ENCODE data around the gene COX6B2. TPM values are rescaled to one million over a fixed set of nuclear protein-coding genes. Genes with fewer than 3 reads are reported as not detected.

The COX6B2 gene
- total RNA-seq, 1 experiment from 2014 or later, result 0.80 TPM

GRCh38 chr19:55310498-55310897 is 44.0 kb downstream of the COX6B2 start:
- H3K4me2 ChIP-seq (ENCODE audit: low read length), result no peak overlapping the region
- no peak overlapping the region for H2AFZ ChIP-seq (ENCODE audit: low read length)
- no peaks in the 10 kb centered on the region for H3K79me2 ChIP-seq (ENCODE audit: low read length)
- intact Hi-C loops (cut with micrococcal nuclease), result no loop called here
- no peaks in the 10 kb centered on the region for H3K36me3 ChIP-seq (ENCODE audit: low read depth, low read length)
- H3K9me2 ChIP-seq (replicated peaks; ENCODE audit: low read length), result no peaks in the 10 kb centered on the region
- DNase-seq (no peak), ATAC-seq (no peak)
- no peaks in the 10 kb centered on the region for H4K20me1 ChIP-seq (ENCODE audit: low read length)
- no peaks in the 10 kb centered on the region for H3K27me3 ChIP-seq (ENCODE audit: low read length)
- ChIA-PET POLR2A (ENCODE audit: unreplicated experiment) (no interaction called here), CTCF (no interaction called here)
- H3F3A ChIP-seq (ENCODE audit: low read length, unreplicated experiment), result no peaks in the 10 kb centered on the region
- H3K27ac ChIP-seq (ENCODE audit: low read length), result no peak overlapping the region
- H3K4me3 ChIP-seq (ENCODE audit: low read length), result no peak overlapping the region
- no peaks in the 10 kb centered on the region for H3K9me3 ChIP-seq (ENCODE audit: low read length)
- BruUV-seq (replicated peaks), result no TSS peak
- H3K4me1 ChIP-seq (ENCODE audit: insufficient read depth, low read length), result no peaks in the 10 kb centered on the region
- no peak for TF ChIP-seq EZH2phosphoT487 (IDR thresholded peaks at IDR 0.05; ENCODE audit: borderline replicate concordance, low read length)
- TF ChIP-seq, protein P1, sequence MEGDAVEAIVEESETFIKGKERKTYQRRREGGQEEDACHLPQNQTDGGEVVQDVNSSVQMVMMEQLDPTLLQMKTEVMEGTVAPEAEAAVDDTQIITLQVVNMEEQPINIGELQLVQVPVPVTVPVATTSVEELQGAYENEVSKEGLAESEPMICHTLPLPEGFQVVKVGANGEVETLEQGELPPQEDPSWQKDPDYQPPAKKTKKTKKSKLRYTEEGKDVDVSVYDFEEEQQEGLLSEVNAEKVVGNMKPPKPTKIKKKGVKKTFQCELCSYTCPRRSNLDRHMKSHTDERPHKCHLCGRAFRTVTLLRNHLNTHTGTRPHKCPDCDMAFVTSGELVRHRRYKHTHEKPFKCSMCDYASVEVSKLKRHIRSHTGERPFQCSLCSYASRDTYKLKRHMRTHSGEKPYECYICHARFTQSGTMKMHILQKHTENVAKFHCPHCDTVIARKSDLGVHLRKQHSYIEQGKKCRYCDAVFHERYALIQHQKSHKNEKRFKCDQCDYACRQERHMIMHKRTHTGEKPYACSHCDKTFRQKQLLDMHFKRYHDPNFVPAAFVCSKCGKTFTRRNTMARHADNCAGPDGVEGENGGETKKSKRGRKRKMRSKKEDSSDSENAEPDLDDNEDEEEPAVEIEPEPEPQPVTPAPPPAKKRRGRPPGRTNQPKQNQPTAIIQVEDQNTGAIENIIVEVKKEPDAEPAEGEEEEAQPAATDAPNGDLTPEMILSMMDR (conservative IDR thresholded peaks at IDR 0.05; ENCODE audit: low read depth, low read length), result no peak
- no peak for TF ChIP-seq EZH2 (IDR thresholded peaks at IDR 0.05; ENCODE audit: low read length, unreplicated experiment)
- H3K9ac ChIP-seq (ENCODE audit: low read length), result no peak overlapping the region

GRCh38 chr19:55309448-55309847 is 45.1 kb downstream of the COX6B2 start:
- no TSS peak for BruUV-seq (replicated peaks)
- TF ChIP-seq, protein P1 (conservative IDR thresholded peaks at IDR 0.05; ENCODE audit: low read depth, low read length), result no peak
- no peak for TF ChIP-seq EZH2 (IDR thresholded peaks at IDR 0.05; ENCODE audit: low read length, unreplicated experiment)
- intact Hi-C loops (cut with micrococcal nuclease), result no loop called here

DNA sequence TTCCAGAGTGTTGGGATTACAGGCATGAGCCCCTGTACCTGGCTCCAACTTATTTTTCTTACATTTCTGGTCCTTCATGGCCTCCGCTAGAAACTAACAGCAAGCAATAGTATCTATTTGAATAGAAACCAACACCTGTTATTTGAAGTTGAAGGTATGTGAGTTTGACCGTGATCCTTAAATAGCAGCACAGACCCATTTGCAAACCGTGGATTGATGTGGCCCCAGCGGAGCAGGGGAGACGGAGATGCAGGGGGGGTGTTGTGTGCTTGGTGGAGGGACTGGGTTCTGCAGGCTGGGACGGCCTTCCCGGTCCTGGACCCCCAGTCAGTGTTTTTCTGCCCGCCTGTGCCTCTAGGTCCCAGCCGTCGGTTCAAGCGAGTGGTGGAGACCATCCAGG is 46.2 kb downstream of the COX6B2 start:
- no peaks in the 10 kb centered on the region for H3K79me2 ChIP-seq (ENCODE audit: low read length)
- CTCF ChIA-PET, result no interaction called here
- intact Hi-C loops (cut with micrococcal nuclease), result no loop called here

More at GRCh38 chr19:55309448-55309847, 45.1 kb downstream of the COX6B2 start:
- Histone ChIP-seq H3K36me3 (ENCODE audit: low read depth, low read length) (no peaks in the 10 kb centered on the region), H3K9me2 (replicated peaks; ENCODE audit: low read length) (no peaks in the 10 kb centered on the region), H3K9ac (ENCODE audit: low read length) (no peak overlapping the region), H3K4me1 (ENCODE audit: insufficient read depth, low read length) (no peaks in the 10 kb centered on the region), H3K27ac (ENCODE audit: low read length) (no peak overlapping the region), H3K9me3 (ENCODE audit: low read length) (no peaks in the 10 kb centered on the region), H3F3A (ENCODE audit: low read length, unreplicated experiment) (no peaks in the 10 kb centered on the region), H3K4me3 (ENCODE audit: low read length) (no peak overlapping the region), H3K4me2 (ENCODE audit: low read length) (no peak overlapping the region), H4K20me1 (ENCODE audit: low read length) (no peaks in the 10 kb centered on the region), H2AFZ (ENCODE audit: low read length) (no peak overlapping the region), H3K27me3 (ENCODE audit: low read length) (no peaks in the 10 kb centered on the region), H3K79me2 (ENCODE audit: low read length) (no peaks in the 10 kb centered on the region)
- DNase-seq (no peak), ATAC-seq (no peak)
- ChIA-PET POLR2A (ENCODE audit: unreplicated experiment) (interaction anchor here (1.0 kb wide), 1 partner anchor 30 kb away, joined by 3 read pairs; the partner anchor contains the start of gene KMT5C), CTCF (no interaction called here)

More for the DNA sequence above, 46.2 kb downstream of the COX6B2 start:
- Histone ChIP-seq H3K4me3 (ENCODE audit: low read length) (no peak overlapping the region), H3K9me2 (replicated peaks; ENCODE audit: low read length) (no peaks in the 10 kb centered on the region), H3K4me1 (ENCODE audit: insufficient read depth, low read length) (no peaks in the 10 kb centered on the region), H3K9ac (ENCODE audit: low read length) (no peak overlapping the region), H3K36me3 (ENCODE audit: low read depth, low read length) (no peaks in the 10 kb centered on the region), H2AFZ (ENCODE audit: low read length) (no peak overlapping the region), H3K4me2 (ENCODE audit: low read length) (no peak overlapping the region), H4K20me1 (ENCODE audit: low read length) (no peaks in the 10 kb centered on the region), H3K27ac (ENCODE audit: low read length) (no peak overlapping the region), H3K27me3 (ENCODE audit: low read length) (no peaks in the 10 kb centered on the region), H3F3A (ENCODE audit: low read length, unreplicated experiment) (no peaks in the 10 kb centered on the region), H3K9me3 (ENCODE audit: low read length) (no peaks in the 10 kb centered on the region)
- BruUV-seq (replicated peaks), result no TSS peak
- ATAC-seq (no peak), DNase-seq (no peak)
- POLR2A ChIA-PET (ENCODE audit: unreplicated experiment), result no interaction called here
- TF ChIP-seq EZH2phosphoT487 (IDR thresholded peaks at IDR 0.05; ENCODE audit: borderline replicate concordance, low read length), result no peak
- TF ChIP-seq, protein P1 (conservative IDR thresholded peaks at IDR 0.05; ENCODE audit: low read depth, low read length), result no peak
- TF ChIP-seq EZH2 (IDR thresholded peaks at IDR 0.05; ENCODE audit: low read length, unreplicated experiment), result no peak

Measured in PC-3 (cell line).